Activated CD4-positive, alpha-beta T cell treated with anti-CD3 and anti-CD28 coated beads, Interleukin-2, Interleukin-6, amounts not matched to agents 100 ng/mL and 50 ng/mL, durations not matched to agents 16 hours and 8 hours (primary cell): ENCODE results near the gene CEACAM21.

Source experiments
- DNase-seq: peaks from one replicate; pipeline ENCODE4 v3.0.0-alpha.2; 2020

CEACAM21 gene

GRCh38 chr19:41575998-41576397 lies at the start of gene CEACAM21:
Gene CEACAM21, plus strand, starts transcription at chr19:41576166. Its CDS starts 109 bp downstream, at chr19:41576275.
- DNase-seq = peak; percentile 74

GRCh38 chr19:41527089-41527488 lies 48.9 kb upstream of the CEACAM21 start:
- no peak for DNase-seq

GRCh38 chr19:41528106-41528505 lies 47.9 kb upstream of the CEACAM21 start:
- no peak for DNase-seq

- DNase-seq = no peak
Measured at GRCh38 chr19:41529484-41530183, 46.3 kb upstream of the CEACAM21 start.

- no peak for DNase-seq
Measured at GRCh38 chr19:41530184-41530534, 45.8 kb upstream of the CEACAM21 start.

- no peak for DNase-seq
Measured at GRCh38 chr19:41530761-41531301, 45.1 kb upstream of the CEACAM21 start.

GRCh38 chr19:41531438-41532311 lies 44.3 kb upstream of the CEACAM21 start:
- DNase-seq = peak; percentile 91

- no peak for DNase-seq
Measured at GRCh38 chr19:41532526-41532925, 43.4 kb upstream of the CEACAM21 start.

GRCh38 chr19:41533671-41534215 lies 42.2 kb upstream of the CEACAM21 start:
- no peak for DNase-seq

- DNase-seq = peak; percentile 65
Measured at GRCh38 chr19:41535029-41535622, 40.8 kb upstream of the CEACAM21 start.

- peak; percentile 60 for DNase-seq
Measured at GRCh38 chr19:41537789-41538188, 38.2 kb upstream of the CEACAM21 start.

- DNase-seq = no peak
Measured at GRCh38 chr19:41540041-41540695, 35.8 kb upstream of the CEACAM21 start.

GRCh38 chr19:41541990-41542584 lies 33.9 kb upstream of the CEACAM21 start:
- DNase-seq = peak; percentile 88

- DNase-seq = no peak
Measured at GRCh38 chr19:41542622-41543021, 33.3 kb upstream of the CEACAM21 start.

GRCh38 chr19:41543582-41543981 lies 32.4 kb upstream of the CEACAM21 start:
- no peak for DNase-seq

- DNase-seq = peak; percentile 64
Measured at GRCh38 chr19:41545547-41545946, 30.4 kb upstream of the CEACAM21 start.

- peak; percentile 70 for DNase-seq
Measured at GRCh38 chr19:41546386-41546789, 29.6 kb upstream of the CEACAM21 start.

- no peak for DNase-seq
Measured at GRCh38 chr19:41546961-41547360, 29.0 kb upstream of the CEACAM21 start.

- no peak for DNase-seq
Measured at GRCh38 chr19:41547569-41547968, 28.4 kb upstream of the CEACAM21 start.

GRCh38 chr19:41548047-41548446 lies 27.9 kb upstream of the CEACAM21 start:
- no peak for DNase-seq

- peak; percentile 90 for DNase-seq
Measured at GRCh38 chr19:41548954-41549688, 26.8 kb upstream of the CEACAM21 start.
